HG03439 (cell line): Measurements from ENCODE around the gene EXOC3L1.

Experiments
- ATAC-seq: cut with Tn5 transposase; IDR thresholded peaks from one replicate; pipeline ENCODE4 v1.9.1; 2021; ENCODE audit warnings: mild to moderate bottlenecking, moderate library complexity; ENCODE audit not compliant: unreplicated experiment

Gene EXOC3L1

DNA sequence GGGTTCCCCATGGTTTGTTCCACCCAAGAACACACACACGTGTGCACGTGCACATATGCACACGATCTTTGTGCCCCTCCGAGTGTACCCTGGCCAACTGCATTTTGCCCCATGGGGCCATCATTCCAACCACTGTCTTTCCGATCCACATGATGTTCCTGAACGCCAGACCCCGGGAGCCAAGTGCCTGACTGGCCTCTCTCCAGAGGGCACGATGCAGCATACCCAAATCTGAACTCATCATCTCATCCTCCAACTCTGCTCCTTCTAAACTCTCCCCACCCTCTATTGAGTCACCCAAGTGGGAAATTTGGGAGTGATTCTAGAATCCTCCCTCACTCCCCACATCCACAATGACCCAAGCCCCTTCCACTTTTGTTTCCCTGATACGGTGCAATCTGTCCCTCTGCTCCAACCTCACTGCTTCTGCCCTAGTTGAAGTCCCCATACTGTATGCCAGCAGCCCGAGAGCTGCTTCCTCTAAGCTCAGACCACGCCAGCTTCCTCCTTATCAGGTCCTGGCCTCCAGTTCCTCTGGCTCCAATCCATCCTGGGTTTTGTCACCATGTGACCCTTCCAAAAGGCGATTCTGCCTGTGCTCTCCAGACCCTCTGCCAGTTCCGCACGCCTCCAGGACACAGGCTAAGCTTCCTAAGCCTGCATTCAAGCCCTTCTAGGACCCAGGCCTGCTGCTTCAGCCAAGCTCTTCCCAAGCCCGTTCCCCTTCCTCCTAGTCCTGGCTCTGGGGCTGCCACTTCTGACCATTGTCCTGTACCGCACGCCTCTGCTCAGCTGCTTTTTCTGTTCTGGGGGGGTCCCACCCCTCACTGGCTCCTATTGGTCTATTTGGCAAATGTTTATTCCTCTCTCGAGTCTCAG, 26.9 kb upstream of the EXOC3L1 start:
- ATAC-seq = no peak

DNA sequence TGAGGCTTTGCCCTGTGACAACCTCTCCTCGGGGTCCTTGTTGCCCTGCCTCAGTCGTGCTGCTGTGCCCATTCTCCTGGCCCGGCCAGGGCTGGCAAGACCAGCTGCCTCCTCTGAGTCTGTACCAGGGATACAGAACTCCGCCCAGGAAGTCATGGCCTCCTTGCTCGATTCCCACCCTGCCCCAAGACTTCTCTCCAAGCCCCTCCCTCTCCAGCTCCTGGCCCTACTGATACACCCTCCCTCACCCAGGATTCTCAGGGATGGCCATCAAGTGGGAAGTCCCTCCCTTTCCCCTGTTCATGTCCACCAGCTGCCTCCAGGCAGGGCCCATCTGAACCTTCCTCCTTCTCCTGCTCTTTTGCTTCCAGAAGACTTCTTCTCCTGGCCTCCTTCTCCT, 25.8 kb upstream of the EXOC3L1 start:
- no peak for ATAC-seq

DNA sequence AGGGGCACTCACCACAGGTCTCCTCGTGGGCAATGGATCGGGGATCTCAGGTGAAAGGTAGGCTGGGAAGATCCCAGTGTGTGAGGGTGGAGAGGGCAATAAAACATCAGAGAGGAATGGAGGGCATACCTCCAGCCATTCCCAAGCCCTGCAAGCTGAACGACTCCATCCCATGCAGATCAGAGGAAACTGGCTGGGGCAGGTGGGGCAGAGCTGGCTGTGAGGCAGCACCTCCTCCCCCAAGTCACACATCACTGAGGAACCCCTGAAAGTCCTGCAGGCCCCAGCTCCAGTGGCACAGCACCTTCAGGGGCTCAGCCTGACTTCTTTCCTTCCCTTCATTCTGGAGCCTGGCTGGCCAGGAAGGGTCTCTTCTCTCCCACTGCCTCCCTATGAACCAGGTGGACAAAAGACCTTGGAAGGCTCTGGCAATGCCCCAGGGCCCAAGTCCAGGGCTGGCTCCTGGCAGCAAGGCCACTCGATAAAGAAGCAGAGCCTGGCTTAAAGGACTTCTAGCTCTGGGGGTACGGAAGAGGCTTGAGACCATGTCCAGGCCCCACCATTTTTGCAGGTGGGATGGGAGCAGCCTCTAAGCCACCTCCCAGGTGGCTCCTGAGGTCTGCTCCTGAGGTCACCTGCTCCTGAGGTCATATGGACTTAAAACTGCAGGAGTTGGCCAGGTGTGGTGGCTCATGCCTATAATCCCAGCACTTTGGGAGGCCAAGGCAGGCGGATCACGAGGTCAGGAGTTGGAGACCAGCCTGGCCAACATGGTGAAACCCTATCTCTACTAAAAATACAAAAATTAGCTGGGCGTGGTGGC, 23.5 kb upstream of the EXOC3L1 start:
- no peak for ATAC-seq

DNA sequence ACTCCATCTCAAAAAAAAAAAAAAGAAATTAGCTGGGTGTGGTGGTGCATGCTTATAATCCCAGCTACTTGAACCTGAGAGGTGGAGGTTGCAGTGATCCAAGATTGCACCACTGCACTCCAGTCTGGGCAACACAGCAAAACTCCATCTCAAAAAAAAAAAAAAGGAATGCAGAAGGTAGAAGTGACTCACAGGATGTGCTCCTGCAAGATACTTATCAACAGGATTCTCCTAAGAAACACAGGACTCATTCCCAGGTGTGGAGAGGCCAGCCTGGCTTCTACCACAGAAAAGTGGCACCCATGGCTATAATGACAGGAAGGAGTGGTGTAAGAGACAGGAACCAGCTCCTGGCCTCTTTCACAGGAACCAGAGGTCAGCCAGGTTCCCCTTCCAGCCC, 22.8 kb upstream of the EXOC3L1 start:
- ATAC-seq = no peak

DNA sequence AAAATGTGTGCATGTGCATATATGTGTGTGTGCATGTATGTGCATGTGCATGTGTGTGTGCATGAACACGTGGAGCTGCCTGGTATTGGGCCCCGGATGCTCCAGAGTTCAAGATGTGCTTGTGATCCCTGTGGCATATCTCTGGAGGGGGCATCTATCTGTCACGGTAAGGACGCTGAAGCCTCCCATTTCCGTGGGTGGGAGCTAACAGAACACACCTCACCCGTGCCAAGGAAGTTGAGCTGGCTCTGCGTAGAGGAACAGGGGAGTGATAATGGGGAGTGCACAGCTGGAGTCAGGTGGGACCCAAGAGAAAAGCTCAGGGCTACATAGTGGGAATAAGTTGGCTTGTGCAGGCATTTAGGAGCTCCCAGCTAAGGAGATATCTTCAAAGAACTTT, 21.7 kb upstream of the EXOC3L1 start:
- no peak for ATAC-seq

DNA sequence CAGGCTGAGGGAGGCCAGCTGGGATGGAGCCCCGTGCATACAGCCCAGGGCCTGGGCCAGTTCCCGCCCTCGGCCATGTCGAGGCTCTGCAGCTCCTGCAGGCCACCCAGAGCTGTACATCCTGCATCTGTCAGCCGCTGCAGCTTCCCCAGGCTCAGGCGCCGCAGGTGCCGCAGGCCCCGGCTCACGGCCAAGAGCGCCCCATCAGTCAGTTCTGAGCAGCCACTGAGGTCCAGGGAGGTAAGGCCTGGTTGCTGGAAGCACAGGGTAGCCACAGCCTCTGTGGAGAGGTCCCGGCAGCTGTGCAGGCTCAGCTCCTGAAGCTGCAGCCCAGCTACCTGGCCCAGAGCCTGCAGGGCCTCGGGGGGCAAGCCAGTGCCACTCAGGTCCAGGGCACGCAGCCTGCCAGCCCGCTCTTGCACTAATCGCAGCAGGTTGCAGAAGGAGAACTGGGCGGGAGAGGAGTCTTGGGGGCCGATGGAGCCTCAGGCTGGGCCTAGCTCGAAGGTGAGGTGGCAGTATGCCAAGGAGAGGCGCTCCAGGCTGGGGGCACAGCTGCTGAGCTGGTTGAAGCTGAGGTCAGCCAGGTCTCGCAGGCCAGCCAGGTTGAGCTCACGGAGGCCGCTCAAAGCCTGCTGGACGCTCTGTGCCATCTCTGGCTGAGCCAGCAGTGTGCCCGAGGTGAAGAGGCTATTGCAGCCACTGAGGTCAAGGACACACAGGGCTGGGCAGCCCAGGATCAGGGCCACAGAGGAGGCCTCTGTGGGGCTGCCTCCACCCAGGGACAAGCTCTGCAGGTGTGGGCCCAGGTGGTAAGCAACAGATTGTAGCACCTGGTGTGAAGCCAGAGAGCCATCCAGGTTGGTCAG, 20.4 kb upstream of the EXOC3L1 start:
- ATAC-seq = no peak

DNA sequence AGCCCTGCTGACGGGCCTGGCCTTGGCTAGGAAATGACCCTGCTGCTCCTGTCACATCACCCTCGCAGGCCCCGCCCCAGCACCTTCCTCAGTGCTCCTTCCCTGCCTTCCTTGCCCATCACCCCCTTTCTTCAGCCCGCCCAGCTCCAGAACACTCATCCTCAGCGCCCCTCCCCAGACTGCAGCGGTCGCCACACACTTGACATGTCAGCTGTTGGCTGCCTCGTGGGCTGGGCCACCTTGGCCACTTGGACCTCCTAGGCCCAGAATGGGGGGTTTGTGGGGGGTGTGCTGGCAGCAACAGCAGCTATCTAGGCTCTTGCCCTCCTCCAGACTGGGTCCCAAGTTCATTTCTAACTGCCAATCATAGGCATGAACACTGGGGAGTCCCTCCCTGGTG, 19.6 kb upstream of the EXOC3L1 start:
- ATAC-seq = no peak

DNA sequence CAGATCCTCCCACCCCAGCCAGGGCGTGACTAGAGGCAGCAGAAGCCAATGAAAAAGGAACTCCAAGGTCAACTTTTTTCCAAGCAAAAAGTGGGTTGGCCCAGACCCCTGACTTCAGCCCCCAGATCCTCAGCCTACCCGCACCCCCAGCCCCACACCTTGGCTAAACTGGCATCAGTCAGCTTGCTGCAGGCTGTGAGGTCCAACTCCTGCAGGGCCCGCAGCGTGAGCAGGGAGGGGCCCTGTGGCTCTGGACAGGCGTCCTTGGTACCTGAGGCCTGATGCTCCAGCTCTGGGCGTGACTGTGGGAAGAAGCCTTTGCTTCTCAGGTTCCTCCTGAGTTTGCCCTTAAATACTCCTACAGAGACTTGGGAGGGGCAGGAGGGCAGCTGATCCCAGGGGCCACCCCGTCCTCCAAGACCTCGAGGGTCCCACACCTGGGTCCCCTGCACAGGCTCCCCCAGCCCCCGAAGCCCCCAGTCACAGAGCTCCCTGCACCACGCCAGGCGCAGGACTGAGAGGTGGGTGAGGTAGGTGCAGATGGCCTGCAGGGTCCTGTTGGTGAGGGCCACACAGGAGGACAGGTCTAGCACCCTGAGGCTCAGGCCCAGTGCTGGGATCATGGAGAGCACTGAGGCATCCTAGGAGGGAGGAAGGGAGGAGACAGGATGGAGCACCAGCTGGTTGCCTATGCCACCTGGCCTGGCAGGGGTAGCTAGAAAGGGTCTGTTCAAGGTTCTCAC, 18.4 kb upstream of the EXOC3L1 start:
- ATAC-seq = no peak

DNA sequence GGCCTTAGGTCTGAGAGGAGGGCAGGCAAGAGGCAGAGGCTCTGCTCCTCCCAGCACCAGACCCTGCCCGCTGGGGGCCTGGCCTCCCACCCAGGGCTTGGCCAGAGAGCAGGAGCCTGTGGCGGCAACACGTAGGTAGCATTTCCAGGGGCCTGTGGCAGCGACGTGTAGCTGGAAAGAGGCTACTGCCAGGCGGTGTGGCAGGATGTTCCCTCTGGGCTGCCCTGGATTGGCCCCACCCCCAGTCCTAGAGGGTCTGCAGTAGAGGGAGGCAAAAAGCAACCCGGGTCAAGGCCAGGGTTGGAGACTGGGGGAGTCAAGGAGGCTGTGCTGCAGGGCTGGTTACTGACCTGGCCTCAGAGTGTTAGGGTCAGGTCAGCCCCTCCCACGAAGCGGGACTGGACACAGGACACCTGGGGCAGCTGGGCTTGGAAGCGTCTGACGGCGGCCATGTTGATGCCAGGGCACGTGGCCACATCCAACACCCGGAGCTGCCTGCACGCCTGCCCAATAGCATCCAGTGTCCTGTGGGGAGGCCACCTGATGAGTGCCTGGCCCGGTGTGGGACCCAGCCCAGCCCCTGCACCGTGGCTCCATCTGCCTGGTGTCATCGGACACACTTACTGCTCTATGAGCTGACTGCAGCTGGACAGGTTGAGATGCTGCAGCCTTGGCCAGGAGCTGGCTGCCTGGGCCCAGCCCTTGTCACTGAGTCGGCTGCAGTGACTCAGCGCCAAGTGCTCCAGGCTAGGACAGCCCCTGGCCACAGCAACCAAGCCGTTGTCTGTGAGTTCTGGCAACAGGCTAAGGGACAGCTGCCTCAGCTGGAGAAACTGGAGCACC, 17.5 kb upstream of the EXOC3L1 start:
- ATAC-seq = no peak

DNA sequence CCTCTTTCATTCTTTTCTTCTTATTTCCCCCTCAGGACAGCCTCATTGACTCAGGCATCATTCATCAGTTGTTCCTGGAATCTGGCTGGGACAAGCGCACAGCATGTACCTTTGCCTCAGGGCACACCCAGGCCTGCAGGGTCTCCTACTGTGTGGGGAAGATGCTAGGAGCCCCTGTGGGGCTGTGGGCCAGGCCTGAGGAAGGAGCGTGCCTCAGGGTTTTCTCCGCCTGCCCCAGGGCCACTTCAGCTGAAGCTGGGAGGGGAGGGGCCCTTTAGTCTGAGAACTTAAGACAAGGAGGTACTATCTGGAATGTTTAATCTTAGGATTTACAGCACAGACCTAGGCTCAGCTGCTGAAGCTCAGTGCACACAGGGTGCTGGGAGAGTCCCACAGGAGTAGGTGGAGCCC, 16.9 kb upstream of the EXOC3L1 start:
- ATAC-seq = no peak

DNA sequence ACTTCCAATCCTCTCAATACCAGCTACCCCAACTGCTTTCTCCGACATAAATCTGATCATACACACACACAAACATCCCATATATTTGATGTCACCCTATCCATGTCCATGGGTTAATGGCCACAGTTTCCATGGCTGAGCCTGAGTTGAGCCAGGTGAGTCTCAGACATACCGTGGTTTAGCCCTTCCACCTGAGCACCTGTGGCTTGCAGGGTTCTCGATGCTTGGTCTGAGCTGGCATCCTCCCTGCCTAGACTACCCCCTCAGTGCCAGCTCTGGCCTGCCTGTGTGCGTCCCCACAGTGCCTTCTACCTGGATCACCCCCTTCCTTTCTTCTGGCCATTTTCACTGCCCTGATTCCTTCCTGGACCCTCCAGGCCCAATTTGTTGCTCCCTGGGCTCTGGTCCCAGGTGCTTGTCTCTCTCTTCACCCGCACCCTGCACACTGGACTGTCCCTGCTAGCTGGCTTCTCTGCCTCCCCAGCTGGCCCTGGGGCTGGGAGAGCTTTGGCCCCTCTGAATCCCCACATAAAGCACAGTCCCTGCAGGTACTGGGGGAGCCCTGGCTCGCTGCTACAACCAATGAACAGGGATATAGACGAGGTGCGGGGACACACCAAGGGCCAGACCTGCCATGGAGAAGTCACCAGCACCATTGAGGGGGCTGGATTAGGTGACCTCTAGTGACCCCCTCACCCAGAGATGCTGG, 16.3 kb upstream of the EXOC3L1 start:
- no peak for ATAC-seq

DNA sequence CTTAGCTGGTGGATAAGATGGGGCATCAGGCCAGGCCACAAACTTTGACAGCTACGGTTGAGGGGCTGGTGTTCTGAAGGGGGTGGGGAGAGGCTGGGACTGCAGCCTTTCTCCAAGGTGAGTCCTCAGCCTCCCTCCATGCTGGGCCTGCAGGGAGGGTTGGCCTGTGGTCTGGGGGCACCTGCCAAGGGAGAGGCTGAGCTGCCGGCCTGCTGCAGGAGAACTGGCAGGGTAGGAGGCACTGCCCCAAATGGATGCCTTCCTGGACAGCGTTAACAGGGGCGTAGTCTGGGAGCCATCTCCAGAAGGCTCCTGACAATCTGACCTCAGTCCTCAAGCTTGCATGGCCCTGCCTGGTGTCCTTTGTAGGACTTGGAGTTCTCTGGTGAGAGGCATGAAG, 14.1 kb upstream of the EXOC3L1 start:
- ATAC-seq = no peak

DNA sequence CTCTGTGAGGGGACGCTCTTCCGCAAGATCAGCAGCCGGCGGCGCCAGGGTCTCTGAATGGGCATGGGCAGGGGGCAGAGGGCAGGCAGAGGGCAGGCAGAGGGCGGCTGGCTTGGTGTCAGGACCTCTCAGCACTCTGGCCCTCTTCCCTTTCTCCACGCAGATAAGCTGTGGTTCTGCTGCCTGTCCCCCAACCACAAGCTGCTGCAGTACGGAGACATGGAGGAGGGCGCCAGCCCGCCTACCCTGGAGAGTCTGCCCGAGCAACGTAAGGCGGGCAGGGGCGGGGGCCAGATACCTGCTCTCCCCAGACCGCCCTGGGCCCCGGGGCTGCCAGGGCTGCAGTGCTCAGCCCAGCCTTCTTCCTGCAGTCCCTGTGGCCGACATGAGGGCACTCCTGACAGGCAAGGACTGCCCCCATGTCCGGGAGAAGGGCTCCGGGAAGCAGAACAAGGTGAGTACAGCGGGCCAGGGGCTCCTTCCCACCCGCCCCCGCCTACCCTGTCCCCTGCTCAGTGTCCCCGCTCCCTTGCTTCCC, 13.1 kb upstream of the EXOC3L1 start:
- ATAC-seq = no peak

DNA sequence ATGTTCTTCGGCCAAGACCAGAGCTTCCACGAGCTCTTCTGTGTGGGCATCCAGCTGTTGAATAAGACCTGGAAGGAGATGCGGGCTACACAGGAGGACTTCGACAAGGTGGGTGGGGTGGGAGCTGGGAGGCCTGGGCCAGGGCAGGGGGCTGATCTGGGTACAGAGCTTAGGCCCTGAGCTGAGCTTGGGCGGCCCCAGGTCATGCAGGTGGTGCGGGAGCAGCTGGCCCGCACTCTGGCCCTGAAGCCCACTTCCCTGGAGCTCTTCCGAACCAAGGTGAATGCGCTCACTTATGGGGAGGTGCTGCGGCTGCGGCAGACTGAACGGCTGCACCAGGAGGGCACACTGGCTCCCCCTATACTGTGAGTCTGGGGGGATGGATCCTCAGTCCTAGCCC, 12.5 kb upstream of the EXOC3L1 start:
- ATAC-seq = no peak

DNA sequence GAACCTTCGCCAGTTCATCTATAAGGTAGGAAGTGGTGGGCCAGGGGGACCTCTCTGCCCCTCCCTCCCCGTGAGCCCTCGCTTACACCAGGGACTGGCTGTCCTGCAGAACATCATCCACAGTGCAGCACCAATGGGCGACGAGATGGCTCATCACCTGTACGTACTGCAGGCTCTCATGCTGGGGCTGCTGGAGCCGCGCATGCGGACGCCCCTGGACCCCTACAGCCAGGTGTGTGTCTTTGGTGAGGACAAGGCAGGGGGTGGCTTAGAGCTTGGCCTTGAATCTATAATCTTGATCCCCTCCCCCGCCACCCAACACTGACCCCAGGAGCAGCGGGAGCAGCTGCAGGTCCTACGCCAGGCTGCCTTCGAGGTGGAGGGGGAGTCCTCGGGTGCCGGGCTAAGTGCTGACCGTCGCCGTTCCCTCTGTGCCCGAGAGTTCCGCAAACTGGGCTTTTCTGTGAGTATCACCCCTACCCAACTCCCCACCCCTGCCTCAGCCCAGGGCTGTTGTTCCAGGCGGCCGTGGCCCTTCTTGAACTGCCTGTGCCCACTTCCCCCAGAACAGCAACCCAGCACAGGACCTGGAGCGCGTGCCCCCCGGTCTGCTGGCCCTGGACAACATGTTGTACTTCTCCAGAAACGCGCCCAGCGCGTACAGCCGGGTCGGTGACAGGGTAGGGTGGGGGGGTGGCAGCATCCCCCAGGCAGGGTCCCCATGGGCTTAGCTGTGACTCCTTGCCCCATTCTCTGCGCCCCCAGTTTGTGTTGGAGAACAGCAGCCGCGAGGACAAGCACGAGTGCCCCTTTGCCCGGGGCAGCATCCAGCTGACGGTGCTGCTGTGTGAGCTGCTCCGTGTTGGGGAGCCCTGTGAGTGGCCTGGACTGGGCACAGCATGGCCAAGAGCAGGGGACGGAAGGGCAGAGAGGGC, 11.7 kb upstream of the EXOC3L1 start:
- ATAC-seq = no peak

DNA sequence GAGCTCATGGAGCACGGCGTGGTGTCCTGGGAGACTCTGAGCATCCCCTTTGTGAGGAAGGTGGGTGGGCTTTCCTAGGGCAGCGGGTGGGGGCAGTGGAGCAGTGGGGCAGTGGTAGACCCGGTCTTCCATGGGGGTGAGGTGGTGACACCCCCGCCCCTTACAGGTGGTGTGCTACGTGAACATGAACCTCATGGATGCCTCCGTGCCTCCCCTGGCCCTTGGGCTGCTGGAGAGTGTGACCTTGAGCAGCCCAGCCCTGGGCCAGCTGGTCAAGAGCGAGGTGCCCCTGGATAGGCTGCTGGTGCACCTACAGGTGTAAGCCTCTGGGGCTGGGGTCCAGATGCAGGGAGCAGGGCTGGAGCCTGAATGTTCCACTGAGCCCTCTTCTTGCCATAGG, 10.6 kb upstream of the EXOC3L1 start:
- no peak for ATAC-seq

DNA sequence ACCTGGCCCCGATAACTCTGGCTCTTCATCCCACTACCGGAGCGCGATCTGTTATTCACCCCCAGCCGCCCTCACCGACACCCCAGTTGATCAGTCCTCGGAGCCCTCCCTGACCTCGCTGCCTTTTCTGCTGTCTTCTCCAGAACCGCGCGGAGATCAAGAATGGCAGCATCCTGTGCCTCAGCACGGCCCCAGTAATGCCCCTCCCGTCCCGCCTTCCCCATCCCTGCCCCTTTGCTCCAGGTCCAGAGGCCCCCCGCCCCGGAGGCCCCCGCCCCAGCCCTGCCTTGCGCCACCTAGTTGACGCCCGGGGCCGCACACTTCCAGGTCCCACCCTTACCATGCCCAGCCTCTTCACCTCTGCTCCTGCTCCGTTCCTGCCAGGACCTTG, 9.9 kb upstream of the EXOC3L1 start:
- no peak for ATAC-seq
